Smooth muscle cell of the brain vasculature (primary cell): Measurements from ENCODE around the gene PTPRA.
"Not testable (repeated sequence)": the region's sequence is repeated elsewhere in the genome, so short reads cannot be mapped to it uniquely, and the experiment has no call there.

Experiments
- DNase-seq: peaks from one replicate; pipeline ENCODE4 v3.0.0-alpha.2; 2012; ENCODE audit warnings: low read depth, low spot score

The PTPRA gene

DNA sequence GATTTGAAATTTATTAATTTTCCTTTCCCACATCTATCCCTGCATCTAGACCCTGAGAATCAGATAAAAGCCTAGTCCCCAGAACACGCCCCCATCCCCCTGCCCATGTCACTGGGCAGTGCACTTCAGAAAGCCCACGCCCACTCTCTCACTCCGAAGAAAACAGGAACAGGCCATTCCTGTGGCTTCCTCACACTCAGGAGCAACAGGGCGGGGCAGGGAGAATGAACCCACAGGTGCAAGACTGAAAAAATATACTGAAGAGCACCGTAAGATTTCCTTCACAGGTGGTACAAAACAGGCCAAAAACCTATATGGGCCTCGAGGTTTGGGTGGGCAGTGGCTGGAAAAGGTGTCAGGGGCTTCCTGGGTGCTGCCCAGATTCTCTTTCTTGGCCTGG is 201.5 kb downstream of the PTPRA start:
- no peak for DNase-seq

DNA sequence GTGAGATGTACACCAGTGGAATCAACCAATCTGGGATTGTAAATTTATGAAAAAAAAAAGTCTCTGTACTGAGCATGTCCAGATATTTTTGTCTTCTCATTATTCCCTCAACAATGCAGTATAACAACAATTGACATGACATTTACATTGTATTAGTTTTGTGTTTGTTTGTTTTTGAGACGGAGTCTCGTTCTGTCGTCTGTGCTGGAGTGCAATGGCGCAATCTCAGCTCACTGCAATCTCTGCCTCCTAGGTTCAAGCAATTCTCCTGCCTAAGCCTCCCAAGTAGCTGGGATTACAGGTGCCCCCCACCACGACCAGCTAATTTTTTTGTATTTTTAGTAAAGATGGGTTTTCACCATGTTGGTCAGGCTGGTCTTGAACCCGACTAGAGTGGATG is 202.0 kb downstream of the PTPRA start:
- DNase-seq, result not testable (repeated sequence)

DNA sequence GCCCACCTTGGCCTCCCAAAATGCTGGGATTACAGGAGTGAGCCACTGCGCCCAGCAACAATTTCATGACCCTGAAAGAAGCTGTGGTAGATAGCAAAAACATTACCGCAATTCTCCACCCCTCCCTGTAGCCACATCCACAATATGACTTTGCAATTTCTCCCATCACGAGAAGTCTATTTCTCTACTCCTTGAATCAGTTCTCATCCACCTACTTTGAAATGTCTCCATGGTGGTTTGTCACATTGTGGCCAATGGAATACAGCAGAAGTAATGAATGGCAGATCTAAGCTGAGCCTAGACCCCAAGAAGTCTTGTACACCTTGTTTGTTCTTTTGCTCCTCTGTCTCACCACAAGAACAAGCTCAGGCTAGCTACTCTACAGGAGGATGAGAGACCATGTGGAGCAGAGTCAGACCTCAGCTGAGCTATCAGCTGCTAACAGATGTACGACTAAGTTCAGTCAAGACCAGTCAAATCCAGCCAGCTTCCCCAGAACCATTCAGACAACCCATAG is 204.4 kb downstream of the PTPRA start:
- no peak for DNase-seq

- no peak for DNase-seq
Observed at GRCh38 chr20:3080939-3081388, 207.7 kb downstream of the PTPRA start.

DNA sequence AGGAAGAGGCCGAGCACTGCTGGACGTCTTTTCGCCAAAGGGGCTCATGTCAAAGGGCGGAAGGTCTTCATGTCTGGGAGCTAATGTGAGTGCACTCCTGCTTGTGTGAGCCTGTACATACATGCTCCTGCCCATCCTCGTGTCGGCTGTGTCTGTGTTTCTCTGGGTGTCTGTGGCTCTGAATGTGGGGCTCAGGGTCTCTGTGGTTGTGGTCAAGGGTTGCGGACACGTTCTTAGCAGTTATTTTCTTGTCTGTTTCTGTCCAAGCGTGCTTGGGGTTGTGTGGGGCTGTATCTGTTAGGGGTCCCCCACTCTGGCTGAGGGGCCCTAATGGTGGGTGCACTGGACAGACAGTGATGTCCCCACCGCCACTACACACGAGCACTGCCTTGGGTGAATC is 208.4 kb downstream of the PTPRA start:
- no peak for DNase-seq

DNA sequence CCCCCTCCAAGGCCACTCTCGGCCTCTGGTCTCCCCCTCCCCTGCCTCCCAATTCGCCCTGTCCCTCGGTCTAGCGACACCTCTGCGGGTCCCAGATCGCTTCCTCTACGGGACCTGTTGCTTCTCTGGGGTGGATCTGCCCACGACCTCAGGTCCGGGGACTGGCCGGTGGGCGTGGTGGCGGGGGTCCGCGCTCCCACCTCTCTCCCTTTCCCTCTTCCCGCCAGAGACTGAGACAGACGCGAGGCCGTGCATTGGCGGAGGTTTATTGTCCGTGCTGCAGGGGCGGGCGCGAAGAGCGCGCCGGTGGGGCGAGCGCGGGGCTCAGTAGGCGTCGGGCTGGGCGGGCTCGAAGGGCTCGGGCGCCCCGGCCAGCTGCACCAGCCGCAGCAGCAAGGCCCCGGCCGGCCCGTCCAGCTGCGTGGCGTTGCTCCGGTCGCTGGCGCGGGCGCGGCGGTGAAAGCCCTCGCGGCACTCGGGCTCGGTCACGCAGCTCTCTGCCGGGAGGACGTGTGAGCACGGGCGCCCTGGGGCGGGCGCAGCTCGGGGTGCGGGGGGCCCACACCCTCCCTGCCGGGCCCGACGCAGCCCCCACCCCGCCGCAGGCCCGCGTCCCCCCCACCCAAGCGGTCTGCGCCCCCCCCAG is 209.1 kb downstream of the PTPRA start:
- DNase-seq, result no peak

- no peak for DNase-seq
Observed at GRCh38 chr20:3082955-3083952, 210.0 kb downstream of the PTPRA start.

GRCh38 chr20:3084283-3084985 is 211.2 kb downstream of the PTPRA start, which contains the start of gene AVP:
AVP (minus strand) TSS chr20:3084724; CDS start chr20:3084674, 50 bp downstream.
- DNase-seq, result no peak

DNA sequence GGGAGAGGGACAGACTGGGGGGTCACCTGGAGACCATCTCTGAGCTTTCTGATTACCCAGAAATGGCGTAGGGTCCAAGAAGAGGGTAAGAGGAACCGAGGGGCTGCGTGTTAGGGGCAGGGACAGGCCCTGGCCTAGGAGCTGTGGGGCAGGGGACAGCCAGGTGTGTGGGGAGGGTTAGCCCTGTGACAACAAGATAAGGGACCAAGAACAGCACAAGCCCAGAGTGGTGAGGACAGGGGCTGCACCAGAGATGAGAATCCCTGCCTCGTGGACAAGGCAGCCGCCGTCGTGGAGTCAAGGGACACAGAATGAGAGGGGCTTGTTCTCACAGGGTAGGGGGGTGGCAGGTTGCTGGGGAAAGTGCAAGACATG is 211.7 kb downstream of the PTPRA start:
- DNase-seq, result no peak

- no peak for DNase-seq
Observed at GRCh38 chr20:3085571-3086072, 212.3 kb downstream of the PTPRA start.

- no peak for DNase-seq
Observed at GRCh38 chr20:3088031-3088430, 214.8 kb downstream of the PTPRA start.
